SU-DHL-6 (cell line): ENCODE measurements around the gene SPCS1.

Experiments
- H2AFZ ChIP-seq: fragments of 200-600 bp; sonication (generic); 2 replicates; pipeline ENCODE4 v1.6.1; 2014; ENCODE audit warnings: low read depth, mild to moderate bottlenecking, moderate library complexity, mixed read lengths, antibody characterized with exemption, low read length; ENCODE audit not compliant: severe bottlenecking
- H3F3A ChIP-seq: fragments of 200-600 bp; shearing (Covaris generic); 2 replicates; pipeline ENCODE4 v1.6.0; 2016; ENCODE audit warnings: antibody characterized with exemption, mild to moderate bottlenecking; ENCODE audit not compliant: insufficient read depth
- H3K27ac ChIP-seq: fragments of 200-600 bp; sonication (generic); 2 replicates; pipeline ENCODE4 v1.5.1; 2016; ENCODE audit warnings: low read depth, mild to moderate bottlenecking, low read length, moderate library complexity, mixed read lengths
- H3K27me3 ChIP-seq: fragments of 200-600 bp; sonication (generic), shearing (Covaris generic); 2 replicates; pipeline ENCODE4 v1.6.0; 2014; ENCODE audit warnings: mild to moderate bottlenecking, low read length
- H3K36me3 ChIP-seq: fragments of 200-600 bp; sonication (generic); 2 replicates; pipeline ENCODE4 v1.6.1; 2014; ENCODE audit warnings: mild to moderate bottlenecking, low read length, mixed read lengths
- H3K4me2 ChIP-seq: fragments of 300-600, 200-600 bp; shearing (Covaris generic), sonication (generic); 2 replicates; pipeline ENCODE4 v1.6.0; 2014; ENCODE audit warnings: low read length, low read depth, mild to moderate bottlenecking; ENCODE audit not compliant: poor library complexity, severe bottlenecking
- H3K4me3 ChIP-seq: fragments of 200-600 bp; sonication (generic); 2 replicates; pipeline ENCODE4 v1.5.1; 2014; ENCODE audit warnings: antibody characterized with exemption, low read length, mild to moderate bottlenecking, mixed read lengths; ENCODE audit not compliant: insufficient read depth, poor library complexity, severe bottlenecking
- H3K79me2 ChIP-seq: fragments of 200-600 bp; sonication (generic); 2 replicates; pipeline ENCODE4 v1.6.1; 2014; ENCODE audit warnings: mild to moderate bottlenecking, low read length, moderate library complexity; ENCODE audit not compliant: insufficient read depth
- H3K9ac ChIP-seq: fragments of 200-600 bp; sonication (generic); 2 replicates; pipeline ENCODE4 v1.7.0; 2014; ENCODE audit warnings: mild to moderate bottlenecking, low read length
- H3K9me2 ChIP-seq: fragments of 200-600 bp; sonication (generic); replicated peaks from 2 replicates; pipeline ENCODE4 v1.6.1; 2014; ENCODE audit warnings: low read length; ENCODE audit not compliant: insufficient read depth
- H3K9me3 ChIP-seq: fragments of 200-600 bp; sonication (generic); 2 replicates; pipeline ENCODE4 v1.6.1; 2014; ENCODE audit warnings: low read length, mixed read lengths; ENCODE audit not compliant: insufficient read depth
- H4K20me1 ChIP-seq: fragments of 200-600 bp; sonication (generic); 2 replicates; pipeline ENCODE4 v1.6.1; 2014; ENCODE audit warnings: low read depth, mild to moderate bottlenecking, antibody characterized with exemption, low read length, moderate library complexity, mixed read lengths
- CTCF ChIP-seq: fragments of 200-600 bp; sonication (generic); IDR thresholded peaks from one replicate; pipeline ENCODE4 v1.5.1; 2017; ENCODE audit warnings: antibody characterized with exemption, mild to moderate bottlenecking, low read length, moderate library complexity; ENCODE audit not compliant: insufficient read depth, poor library complexity, severe bottlenecking
- EZH2phosphoT487 ChIP-seq: fragments of 200-600 bp; sonication (generic), shearing (Covaris generic); conservative IDR thresholded peaks from 2 replicates; pipeline ENCODE4 v1.6.1; 2018; ENCODE audit warnings: mild to moderate bottlenecking, antibody characterized with exemption, low read length, moderate library complexity, mixed read lengths

Gene SPCS1

GRCh38 chr3:52689151-52689550, 16.8 kb upstream of the SPCS1 start:
- Histone ChIP-seq H3K9ac (no peak overlapping the region), H4K20me1 (peaks cover 3% of the 10 kb centered on the region; the same call in 1 of the 2 replicates), H2AFZ (no peak overlapping the region), H3K27me3 (no peaks in the 10 kb centered on the region), H3K27ac (no peak overlapping the region), H3K9me2 (no peaks in the 10 kb centered on the region), H3K9me3 (no peaks in the 10 kb centered on the region), H3F3A (peaks cover 35% of the 10 kb centered on the region), H3K36me3 (peaks cover 58% of the 10 kb centered on the region), H3K79me2 (peaks cover 45% of the 10 kb centered on the region), H3K4me3 (no peak overlapping the region), H3K4me2 (no peak overlapping the region)
- TF ChIP-seq EZH2phosphoT487 (no peak), CTCF (no peak)

GRCh38 chr3:52690560-52690959, 15.3 kb upstream of the SPCS1 start:
- Histone ChIP-seq H3K27me3 (no peaks in the 10 kb centered on the region), H3K4me2 (no peak overlapping the region), H3K9ac (no peak overlapping the region), H3K9me3 (no peaks in the 10 kb centered on the region), H4K20me1 (peaks cover 3% of the 10 kb centered on the region; the same call in 1 of the 2 replicates), H2AFZ (no peak overlapping the region), H3K27ac (no peak overlapping the region), H3F3A (peaks cover 48% of the 10 kb centered on the region), H3K79me2 (peaks cover 33% of the 10 kb centered on the region), H3K36me3 (peaks cover 71% of the 10 kb centered on the region), H3K4me3 (no peak overlapping the region), H3K9me2 (no peaks in the 10 kb centered on the region)
- TF ChIP-seq EZH2phosphoT487 (no peak), CTCF (no peak)

GRCh38 chr3:52693071-52693470, 12.8 kb upstream of the SPCS1 start:
- H3F3A ChIP-seq = peaks cover 68% of the 10 kb centered on the region
- no peak overlapping the region for H3K4me3 ChIP-seq
- H3K27me3 ChIP-seq = no peaks in the 10 kb centered on the region
- H3K27ac ChIP-seq = no peak overlapping the region
- H4K20me1 ChIP-seq = peaks cover 3% of the 10 kb centered on the region; the same call in 1 of the 2 replicates
- H2AFZ ChIP-seq = no peak overlapping the region
- H3K4me2 ChIP-seq = no peak overlapping the region
- TF ChIP-seq CTCF (no peak), EZH2phosphoT487 (no peak)
- H3K9me3 ChIP-seq = no peaks in the 10 kb centered on the region
- peaks cover 10% of the 10 kb centered on the region for H3K79me2 ChIP-seq
- H3K36me3 ChIP-seq = peaks cover 67% of the 10 kb centered on the region
- H3K9ac ChIP-seq = no peak overlapping the region
- H3K9me2 ChIP-seq = no peaks in the 10 kb centered on the region
